Measurements from ENCODE around the gene NFYA. TPM values are rescaled to one million over a fixed set of nuclear protein-coding genes. Genes with fewer than 3 reads are reported as not detected.

NFYA gene
- total RNA-seq, 2 experiments from 2014 or later, result 23.5 to 47.9 TPM

DNA sequence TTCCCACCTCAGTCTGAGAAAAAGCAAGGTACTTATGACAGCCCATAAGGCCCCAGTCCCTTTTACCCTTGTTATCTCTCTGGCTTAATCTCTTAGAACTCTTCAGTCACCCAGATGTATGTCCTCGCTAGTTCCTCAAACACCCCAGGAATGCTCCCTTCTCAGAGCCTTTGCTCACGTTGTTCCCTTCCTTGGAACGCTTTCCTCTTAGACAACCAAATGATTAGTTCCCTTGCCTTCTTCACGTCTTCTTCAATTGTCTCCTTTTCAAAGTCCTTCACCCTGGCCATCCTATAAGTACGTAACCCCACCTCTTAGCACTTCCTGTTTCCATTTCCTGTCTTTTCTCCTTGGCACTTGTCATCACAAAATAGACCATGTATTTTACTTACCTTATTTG, 20.9 kb upstream of the NFYA start:
- peak overlapping the region; percentile 60; the same call in 1 of the 2 replicates for H2AFZ ChIP-seq (ENCODE audit: low read length)
- H3K9me2 ChIP-seq (ENCODE audit: insufficient read depth, low read length), result no peaks in the 10 kb centered on the region
- H3K9me3 ChIP-seq (ENCODE audit: low read length), result no peaks in the 10 kb centered on the region
- H3K79me2 ChIP-seq (ENCODE audit: insufficient read depth, low read depth, low read length), result no peaks in the 10 kb centered on the region
- H3K4me1 ChIP-seq (ENCODE audit: insufficient read depth, low read length, poor library complexity, severe bottlenecking), result peaks cover 38% of the 10 kb centered on the region
- H3K4me3 ChIP-seq (ENCODE audit: low read depth, low read length, poor library complexity, severe bottlenecking), result peak overlapping the region; percentile 7
- CTCF ChIA-PET (ENCODE audit: unreplicated experiment), result no interaction called here
- DNase-seq (ENCODE audit: low spot score), result peak; percentile 62
- no TSS peak for BruUV-seq (replicated peaks)
- POLR2A ChIA-PET, result interaction anchor here (1.0 kb wide), 1 partner anchor 19 kb away, joined by 3 read pairs; no protein-coding TSS in a partner anchor
- peak overlapping the region; percentile 41 for H3K4me2 ChIP-seq (ENCODE audit: low read length)
- H4K20me1 ChIP-seq (ENCODE audit: insufficient read depth, low read length), result no peaks in the 10 kb centered on the region
- intact Hi-C loops (cut with micrococcal nuclease; ENCODE audit: unreplicated experiment), result no loop called here
- peak overlapping the region; percentile 2 for H3K27ac ChIP-seq (ENCODE audit: low read depth, low read length, poor library complexity, severe bottlenecking)
- TF ChIP-seq EZH2phosphoT487 (IDR thresholded peaks at IDR 0.05; ENCODE audit: borderline replicate concordance, low read depth, low read length), result no peak
- TF ChIP-seq, protein P1, sequence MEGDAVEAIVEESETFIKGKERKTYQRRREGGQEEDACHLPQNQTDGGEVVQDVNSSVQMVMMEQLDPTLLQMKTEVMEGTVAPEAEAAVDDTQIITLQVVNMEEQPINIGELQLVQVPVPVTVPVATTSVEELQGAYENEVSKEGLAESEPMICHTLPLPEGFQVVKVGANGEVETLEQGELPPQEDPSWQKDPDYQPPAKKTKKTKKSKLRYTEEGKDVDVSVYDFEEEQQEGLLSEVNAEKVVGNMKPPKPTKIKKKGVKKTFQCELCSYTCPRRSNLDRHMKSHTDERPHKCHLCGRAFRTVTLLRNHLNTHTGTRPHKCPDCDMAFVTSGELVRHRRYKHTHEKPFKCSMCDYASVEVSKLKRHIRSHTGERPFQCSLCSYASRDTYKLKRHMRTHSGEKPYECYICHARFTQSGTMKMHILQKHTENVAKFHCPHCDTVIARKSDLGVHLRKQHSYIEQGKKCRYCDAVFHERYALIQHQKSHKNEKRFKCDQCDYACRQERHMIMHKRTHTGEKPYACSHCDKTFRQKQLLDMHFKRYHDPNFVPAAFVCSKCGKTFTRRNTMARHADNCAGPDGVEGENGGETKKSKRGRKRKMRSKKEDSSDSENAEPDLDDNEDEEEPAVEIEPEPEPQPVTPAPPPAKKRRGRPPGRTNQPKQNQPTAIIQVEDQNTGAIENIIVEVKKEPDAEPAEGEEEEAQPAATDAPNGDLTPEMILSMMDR (conservative IDR thresholded peaks at IDR 0.05; ENCODE audit: low read length), result no peak
- H3K36me3 ChIP-seq (ENCODE audit: insufficient read depth, low read length), result no peaks in the 10 kb centered on the region

DNA sequence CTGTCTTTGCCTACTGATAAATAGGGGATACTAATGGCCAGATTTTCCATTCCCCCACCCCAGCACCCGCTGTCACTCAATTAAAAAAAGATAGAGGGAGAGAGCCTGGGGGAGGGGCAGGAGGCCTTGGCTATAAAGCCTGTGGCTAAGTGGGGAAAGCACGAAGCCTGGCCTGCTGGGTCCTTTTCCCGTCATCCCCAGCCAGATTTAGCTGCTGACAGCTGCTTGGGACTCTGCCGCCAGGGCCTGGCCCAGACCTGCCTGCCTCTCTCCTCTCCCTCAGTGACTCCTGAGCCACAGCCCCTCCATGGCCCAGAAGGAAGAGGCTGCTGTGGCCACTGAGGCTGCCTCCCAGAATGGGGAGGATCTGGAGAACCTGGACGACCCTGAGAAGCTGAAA, 19.7 kb upstream of the NFYA start, which contains the start of gene APOBEC2:
TSS of gene APOBEC2 (plus strand) at position 162 of the 400 bp plus-strand sequence. CDS start at position 308, 146 bp downstream.
- DNase-seq (ENCODE audit: low spot score), result no peak
- no peaks in the 10 kb centered on the region for H4K20me1 ChIP-seq (ENCODE audit: insufficient read depth, low read length)
- no peaks in the 10 kb centered on the region for H3K79me2 ChIP-seq (ENCODE audit: insufficient read depth, low read depth, low read length)
- peak within 1 kb of the TSS; percentile 60; the same call in 1 of the 2 replicates for H2AFZ ChIP-seq (ENCODE audit: low read length)
- BruUV-seq (replicated peaks), result no TSS peak
- peak within 1 kb of the TSS; percentile 2 for H3K27ac ChIP-seq (ENCODE audit: low read depth, low read length, poor library complexity, severe bottlenecking)
- TF ChIP-seq, protein P1 (conservative IDR thresholded peaks at IDR 0.05; ENCODE audit: low read length), result no peak
- TF ChIP-seq EZH2phosphoT487 (IDR thresholded peaks at IDR 0.05; ENCODE audit: borderline replicate concordance, low read depth, low read length), result no peak
- H3K4me2 ChIP-seq (ENCODE audit: low read length), result peak within 1 kb of the TSS; percentile 41
- H3K4me3 ChIP-seq (ENCODE audit: low read depth, low read length, poor library complexity, severe bottlenecking), result peak within 1 kb of the TSS; percentile 7
- intact Hi-C loops (cut with micrococcal nuclease; ENCODE audit: unreplicated experiment), result no loop called here
- no peaks in the 10 kb centered on the region for H3K36me3 ChIP-seq (ENCODE audit: insufficient read depth, low read length)
- ChIA-PET POLR2A (interaction anchor here (0.6 to 3.2 kb wide), 2 partner anchors 17 to 19 kb away, joined by 3 to 13 read pairs; partner anchors contain the start of genes NFYA and OARD1), CTCF (ENCODE audit: unreplicated experiment) (no interaction called here)
- no peaks in the 10 kb centered on the region for H3K9me3 ChIP-seq (ENCODE audit: low read length)
- H3K9me2 ChIP-seq (ENCODE audit: insufficient read depth, low read length), result no peaks in the 10 kb centered on the region
- peaks cover 38% of the 10 kb centered on the region for H3K4me1 ChIP-seq (ENCODE audit: insufficient read depth, low read length, poor library complexity, severe bottlenecking)

DNA sequence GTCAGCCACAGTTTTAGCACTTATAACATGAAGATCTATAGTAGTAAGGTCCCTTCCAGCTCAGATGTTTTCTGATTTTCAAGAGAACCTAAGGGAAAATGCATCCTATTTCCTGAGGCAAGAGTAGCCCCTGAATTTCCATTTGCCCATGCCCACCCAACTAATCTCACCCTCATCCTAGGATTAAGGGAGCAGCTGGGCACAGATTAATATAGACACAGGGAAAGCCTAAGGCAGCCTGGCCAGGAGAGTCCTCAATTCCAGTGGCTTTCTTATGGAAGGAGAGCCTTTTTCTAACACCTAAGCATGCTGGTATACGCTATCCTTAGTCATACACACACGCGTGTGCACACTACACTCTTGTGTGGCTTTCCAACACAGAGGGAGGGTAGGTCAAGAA, 18.3 kb upstream of the NFYA start:
- H4K20me1 ChIP-seq (ENCODE audit: insufficient read depth, low read length), result no peaks in the 10 kb centered on the region
- ChIA-PET POLR2A (interaction anchor here (0.7 to 3.2 kb wide), 6 partner anchors 8 to 1692 kb away, joined by 3 to 13 read pairs (median 4); partner anchors contain the start of genes NFYA and OARD1), CTCF (ENCODE audit: unreplicated experiment) (no interaction called here)
- no peaks in the 10 kb centered on the region for H3K79me2 ChIP-seq (ENCODE audit: insufficient read depth, low read depth, low read length)
- intact Hi-C loops (cut with micrococcal nuclease; ENCODE audit: unreplicated experiment), result no loop called here
- no peak overlapping the region for H3K27ac ChIP-seq (ENCODE audit: low read depth, low read length, poor library complexity, severe bottlenecking)
- H2AFZ ChIP-seq (ENCODE audit: low read length), result no peak overlapping the region
- H3K4me2 ChIP-seq (ENCODE audit: low read length), result peak overlapping the region; percentile 46
- no peaks in the 10 kb centered on the region for H3K36me3 ChIP-seq (ENCODE audit: insufficient read depth, low read length)
- peaks cover 38% of the 10 kb centered on the region for H3K4me1 ChIP-seq (ENCODE audit: insufficient read depth, low read length, poor library complexity, severe bottlenecking)
- no TSS peak for BruUV-seq (replicated peaks)
- H3K9me3 ChIP-seq (ENCODE audit: low read length), result no peaks in the 10 kb centered on the region
- no peak overlapping the region for H3K4me3 ChIP-seq (ENCODE audit: low read depth, low read length, poor library complexity, severe bottlenecking)
- TF ChIP-seq, protein P1 (conservative IDR thresholded peaks at IDR 0.05; ENCODE audit: low read length), result no peak
- no peak for TF ChIP-seq EZH2phosphoT487 (IDR thresholded peaks at IDR 0.05; ENCODE audit: borderline replicate concordance, low read depth, low read length)
- DNase-seq (ENCODE audit: low spot score), result no peak
- no peaks in the 10 kb centered on the region for H3K9me2 ChIP-seq (ENCODE audit: insufficient read depth, low read length)

Data from OCI-LY7 (cell line).